Measurements from ENCODE around the gene PHLPP2.
"Not testable (repeated sequence)": the region's sequence is repeated elsewhere in the genome, so short reads cannot be mapped to it uniquely, and the experiment has no call there.

The PHLPP2 gene

GRCh38 chr16:71618429-71618828, 106.1 kb downstream of the PHLPP2 start:
- DNase-seq = no peak

- DNase-seq = not testable (repeated sequence)
Observed at GRCh38 chr16:71614956-71615355, 109.5 kb downstream of the PHLPP2 start.

- no peak for DNase-seq
Observed at GRCh38 chr16:71610936-71611871, 113.3 kb downstream of the PHLPP2 start.

GRCh38 chr16:71610447-71610846, 114.1 kb downstream of the PHLPP2 start:
- DNase-seq = no peak

GRCh38 chr16:71609066-71609465, 115.4 kb downstream of the PHLPP2 start:
- no peak for DNase-seq

GRCh38 chr16:71600822-71601221, 123.7 kb downstream of the PHLPP2 start:
- DNase-seq = no peak

GRCh38 chr16:71598426-71598825, 126.1 kb downstream of the PHLPP2 start:
- not testable (repeated sequence) for DNase-seq

- not testable (repeated sequence) for DNase-seq
Observed at GRCh38 chr16:71595340-71595826, 129.1 kb downstream of the PHLPP2 start.
